CD4-positive, alpha-beta T cell (primary cell): ENCODE results near the gene AADAT. TPM values are rescaled to one million over a fixed set of nuclear protein-coding genes. Genes with fewer than 3 reads are reported as not detected.

Experiments
- ATAC-seq: fragments of 200-7000 bp; cut with Tn5 transposase; one replicate; pipeline ENCODE4 v1.10.0; 2022; ENCODE audit warnings: mild to moderate bottlenecking; ENCODE audit not compliant: poor library complexity
- CTCF ChIA-PET: fragments of 350-600 bp; sonication (Branson Sonifier 250); formaldehyde crosslinking; loops from one replicate; lab custom pipeline; 2021; ENCODE audit warnings: antibody characterized with exemption, inconsistent platforms; lab: Charles Lee
- POLR2A ChIA-PET: fragments of 350-600 bp; sonication (Branson Sonifier 250); formaldehyde crosslinking; loops from one replicate; lab custom pipeline; 2021; ENCODE audit warnings: antibody characterized with exemption, inconsistent platforms; lab: Charles Lee
- DNase-seq, 14 experiments: peaks; one replicate each; pipeline ENCODE4 v3.0.0-alpha.2; 2013 to 2020; ENCODE audit warnings: mixed read lengths in 2 of 14
- H3K27ac ChIP-seq, 2 donors: one replicate each; pipeline versions ENCODE4 v1.5.1 to v1.7.0; 2013; ENCODE audit warnings: low read length in 2 of 2, low read depth in 1 of 2, mild to moderate bottlenecking in 1 of 2
- H3K27me3 ChIP-seq, 2 experiments: 1 replicate in 1 of 2; 2 replicates in 1 of 2; pipeline versions ENCODE4 v1.6.1 to v1.7.0; 2013; ENCODE audit warnings: low read length in 2 of 2, control low read depth in 1 of 2, mild to moderate bottlenecking in 1 of 2, moderate library complexity in 1 of 2; ENCODE audit not compliant: insufficient read depth in 2 of 2, control insufficient read depth in 1 of 2
- H3K36me3 ChIP-seq: one replicate; pipeline ENCODE4 v1.6.1; 2013; ENCODE audit warnings: low read length, control low read depth; ENCODE audit not compliant: insufficient read depth
- H3K4me1 ChIP-seq: one replicate; pipeline ENCODE4 v1.6.1; 2013; ENCODE audit warnings: low read length, control low read depth; ENCODE audit not compliant: insufficient read depth
- H3K4me3 ChIP-seq: one replicate; pipeline ENCODE4 v1.5.1; 2013; ENCODE audit warnings: mild to moderate bottlenecking, low read length, moderate library complexity
- H3K9me3 ChIP-seq, 2 experiments: 1 replicate in 1 of 2; 2 replicates in 1 of 2; pipeline versions ENCODE4 v1.6.1 to v1.7.0; 2013; ENCODE audit warnings: low read length in 2 of 2, mild to moderate bottlenecking in 2 of 2, control low read depth in 1 of 2, moderate library complexity in 1 of 2; ENCODE audit not compliant: control insufficient read depth in 1 of 2, insufficient read depth in 1 of 2
- H3K27ac Mint-ChIP-seq: one replicate; pipeline ENCODE4 v1.8.0; 2020; ENCODE audit warnings: mixed read lengths
- H3K27me3 Mint-ChIP-seq: one replicate; pipeline ENCODE4 v1.8.0; 2021; ENCODE audit warnings: mixed read lengths
- H3K36me3 Mint-ChIP-seq: one replicate; pipeline ENCODE4 v1.8.0; 2021; ENCODE audit warnings: low read depth, mixed read lengths
- H3K4me1 Mint-ChIP-seq: one replicate; pipeline ENCODE4 v1.8.0; 2021; ENCODE audit warnings: low read depth, mixed read lengths
- H3K4me3 Mint-ChIP-seq: one replicate; pipeline ENCODE4 v1.8.0; 2020; ENCODE audit warnings: mild to moderate bottlenecking, mixed read lengths
- H3K9me3 Mint-ChIP-seq: one replicate; pipeline ENCODE4 v1.8.0; 2020; ENCODE audit warnings: mixed read lengths
- CTCF ChIP-seq: fragments of 200-600 bp; IDR thresholded peaks from one replicate; pipeline ENCODE4 v1.8.0; 2022; ENCODE audit warnings: antibody characterized with exemption, mild to moderate bottlenecking
- intact Hi-C, 2 experiments: fragments of 100-400 bp; cut with DNase I in 1 of 2; cut with micrococcal nuclease in 1 of 2; formaldehyde crosslinking; loops; one replicate each; pipeline versions ENCODE4 v1.15.1 to v1.9.0; 2023 to 2025; cut with DNase I, micrococcal nuclease
- total RNA-seq, 174 experiments: library from RNA in 2 of 174; stranded (reverse) in 2 of 174; gene quantifications; one replicate each; pipeline ENCODE4 v1.2.3 and lab custom pipeline; 2021 to 2026

The AADAT gene
- total RNA-seq, 2 experiments from 2014 or later = not detected

- intact Hi-C loops = no loop called here
These were observed 1.0 kb downstream of the AADAT start for GRCh38 chr4:170088716-170089115.

GRCh38 chr4:170087163-170087700 is 2.5 kb downstream of the AADAT start:
- no peak for TF ChIP-seq CTCF
- H3K4me3 Mint-ChIP-seq = no peak overlapping the region
- intact Hi-C loops = no loop called here
- H3K9me3 ChIP-seq = peaks cover 0 to 11% of the 10 kb centered on the region in 2 experiments
- no peak for ATAC-seq
- H3K27ac Mint-ChIP-seq = no peak overlapping the region
- no peak overlapping the region for H3K4me3 ChIP-seq
- DNase-seq = no peak
- ChIA-PET POLR2A (no interaction called here), CTCF (no interaction called here)
- peaks cover 39% of the 10 kb centered on the region for H3K27me3 Mint-ChIP-seq
- H3K4me1 Mint-ChIP-seq = peaks cover 5% of the 10 kb centered on the region
- no peak overlapping the region for H3K27ac ChIP-seq
- peaks cover 9 to 28% of the 10 kb centered on the region in 2 experiments for H3K27me3 ChIP-seq
- H3K4me1 ChIP-seq = peaks cover 6% of the 10 kb centered on the region
- H3K9me3 Mint-ChIP-seq = no peaks in the 10 kb centered on the region
- H3K36me3 Mint-ChIP-seq = no peaks in the 10 kb centered on the region
- no peaks in the 10 kb centered on the region for H3K36me3 ChIP-seq

More at GRCh38 chr4:170088716-170089115, 1.0 kb downstream of the AADAT start:
- POLR2A ChIA-PET = no interaction called here
- CTCF ChIA-PET = no interaction called here
- no peak for TF ChIP-seq CTCF
- Mint-ChIP-seq H3K27ac (no peak overlapping the region), H3K36me3 (no peaks in the 10 kb centered on the region), H3K9me3 (no peaks in the 10 kb centered on the region), H3K27me3 (peaks cover 51% of the 10 kb centered on the region), H3K4me3 (no peak overlapping the region), H3K4me1 (peaks cover 5% of the 10 kb centered on the region)
- peaks cover 6% of the 10 kb centered on the region for H3K4me1 ChIP-seq
- no peak for DNase-seq
- no peaks in the 10 kb centered on the region for H3K36me3 ChIP-seq
- H3K27me3 ChIP-seq = peaks cover 9 to 31% of the 10 kb centered on the region in 2 experiments
- H3K27ac ChIP-seq = no peak overlapping the region
- ATAC-seq = no peak
- H3K4me3 ChIP-seq = no peak overlapping the region
- H3K9me3 ChIP-seq = peaks cover 0 to 11% of the 10 kb centered on the region in 2 experiments

GRCh38 chr4:170083541-170083940 is 6.2 kb downstream of the AADAT start:
- no peak for ATAC-seq
- peaks cover 26% of the 10 kb centered on the region for H3K27me3 Mint-ChIP-seq
- Histone ChIP-seq H3K27ac (no peak overlapping the region), H3K9me3 (no peaks in the 10 kb centered on the region), H3K4me3 (no peak overlapping the region), H3K36me3 (no peaks in the 10 kb centered on the region), H3K27me3 (peaks cover 4 to 12% of the 10 kb centered on the region in 2 experiments), H3K4me1 (no peaks in the 10 kb centered on the region)
- no peaks in the 10 kb centered on the region for H3K36me3 Mint-ChIP-seq
- DNase-seq = no peak
- H3K4me1 Mint-ChIP-seq = no peaks in the 10 kb centered on the region
- intact Hi-C loops = no loop called here
- H3K9me3 Mint-ChIP-seq = no peaks in the 10 kb centered on the region
- TF ChIP-seq CTCF = no peak
- no peak overlapping the region for H3K4me3 Mint-ChIP-seq
- POLR2A ChIA-PET = no interaction called here
- H3K27ac Mint-ChIP-seq = no peak overlapping the region
- CTCF ChIA-PET = no interaction called here
